ENCODE results near the gene FOXP4. TPM values are rescaled to one million over a fixed set of nuclear protein-coding genes. Genes with fewer than 3 reads are reported as not detected.
A peak's percentile ranks its signal among the peaks of the same experiment; 100 is the strongest.

Gene FOXP4
- total and polyA plus RNA-seq, 2 of the 13 experiments (the other 11 are each of a cell fraction or from before 2014, with no cell fraction given) = 11.0 to 12.4 TPM

DNA sequence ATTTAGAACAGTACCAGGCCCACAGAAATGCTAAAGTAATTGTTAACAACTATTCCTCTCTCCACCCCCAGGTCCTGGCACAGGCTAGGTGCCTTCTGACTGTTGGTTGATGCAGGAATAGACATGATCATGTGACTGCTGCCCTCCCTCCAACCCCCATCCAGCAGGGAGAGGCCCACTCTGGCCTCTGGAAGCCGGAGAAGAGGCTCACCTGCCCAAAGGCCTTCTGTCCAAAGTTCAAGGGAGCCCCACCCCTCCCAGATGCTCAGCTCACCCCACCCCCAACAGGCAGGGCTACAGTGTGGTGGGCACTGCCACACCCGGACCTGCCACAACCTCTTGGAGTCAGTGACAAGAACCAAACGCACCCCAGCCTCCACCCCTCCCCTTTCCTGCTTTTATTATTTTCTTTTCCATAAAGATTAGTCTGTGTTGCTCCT is 26.9 kb upstream of the FOXP4 start (continued):
- TF ChIP-seq, protein P1, sequence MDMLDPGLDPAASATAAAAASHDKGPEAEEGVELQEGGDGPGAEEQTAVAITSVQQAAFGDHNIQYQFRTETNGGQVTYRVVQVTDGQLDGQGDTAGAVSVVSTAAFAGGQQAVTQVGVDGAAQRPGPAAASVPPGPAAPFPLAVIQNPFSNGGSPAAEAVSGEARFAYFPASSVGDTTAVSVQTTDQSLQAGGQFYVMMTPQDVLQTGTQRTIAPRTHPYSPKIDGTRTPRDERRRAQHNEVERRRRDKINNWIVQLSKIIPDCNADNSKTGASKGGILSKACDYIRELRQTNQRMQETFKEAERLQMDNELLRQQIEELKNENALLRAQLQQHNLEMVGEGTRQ (IDR thresholded peaks at IDR 0.05; ENCODE audit: low read depth, low read length) = peak; percentile 74
- TF ChIP-seq, protein P1 (CRISPR knock-in tag; IDR thresholded peaks at IDR 0.05; ENCODE audit: borderline replicate concordance) = peak; percentile 78; the same call in 1 of the 2 replicates
- TF ChIP-seq AKAP8 (CRISPR knock-in tag; IDR thresholded peaks at IDR 0.05) (no peak), PRMT3 (CRISPR knock-in tag; IDR thresholded peaks at IDR 0.05; ENCODE audit: borderline replicate concordance, low read depth) (0 out of 2 replicates have a peak, but pooled peaks have one; percentile 27), HMG20B (CRISPR knock-in tag; conservative IDR thresholded peaks at IDR 0.05) (0 out of 2 replicates have a peak, but pooled peaks have one; percentile 35), ZSCAN9 (CRISPR knock-in tag; IDR thresholded peaks at IDR 0.05; ENCODE audit: borderline replicate concordance) (0 out of 2 replicates have a peak, but pooled peaks have one; percentile 42), ZNF75D (CRISPR knock-in tag; IDR thresholded peaks at IDR 0.05; ENCODE audit: borderline replicate concordance) (no peak), ZNF883 (CRISPR knock-in tag; IDR thresholded peaks at IDR 0.05; ENCODE audit: not compliant biosample characterization) (no peak), ZNF775 (CRISPR knock-in tag; IDR thresholded peaks at IDR 0.05; ENCODE audit: borderline replicate concordance) (no peak), RBFOX2 (IDR thresholded peaks at IDR 0.05; ENCODE audit: low read depth, low read length) (no peak), ZNF124 (CRISPR knock-in tag; IDR thresholded peaks at IDR 0.05) (no peak), GATAD1 (CRISPR knock-in tag; IDR thresholded peaks at IDR 0.05) (peak; percentile 17; the same call in 1 of the 2 replicates), RORA (CRISPR knock-in tag; IDR thresholded peaks at IDR 0.05) (no peak)
- TF ChIP-seq, protein P2, sequence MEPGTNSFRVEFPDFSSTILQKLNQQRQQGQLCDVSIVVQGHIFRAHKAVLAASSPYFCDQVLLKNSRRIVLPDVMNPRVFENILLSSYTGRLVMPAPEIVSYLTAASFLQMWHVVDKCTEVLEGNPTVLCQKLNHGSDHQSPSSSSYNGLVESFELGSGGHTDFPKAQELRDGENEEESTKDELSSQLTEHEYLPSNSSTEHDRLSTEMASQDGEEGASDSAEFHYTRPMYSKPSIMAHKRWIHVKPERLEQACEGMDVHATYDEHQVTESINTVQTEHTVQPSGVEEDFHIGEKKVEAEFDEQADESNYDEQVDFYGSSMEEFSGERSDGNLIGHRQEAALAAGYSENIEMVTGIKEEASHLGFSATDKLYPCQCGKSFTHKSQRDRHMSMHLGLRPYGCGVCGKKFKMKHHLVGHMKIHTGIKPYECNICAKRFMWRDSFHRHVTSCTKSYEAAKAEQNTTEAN (CRISPR knock-in tag; conservative IDR thresholded peaks at IDR 0.05) = no peak; the same call in 1 of the 2 replicates
- TF ChIP-seq, protein P3, sequence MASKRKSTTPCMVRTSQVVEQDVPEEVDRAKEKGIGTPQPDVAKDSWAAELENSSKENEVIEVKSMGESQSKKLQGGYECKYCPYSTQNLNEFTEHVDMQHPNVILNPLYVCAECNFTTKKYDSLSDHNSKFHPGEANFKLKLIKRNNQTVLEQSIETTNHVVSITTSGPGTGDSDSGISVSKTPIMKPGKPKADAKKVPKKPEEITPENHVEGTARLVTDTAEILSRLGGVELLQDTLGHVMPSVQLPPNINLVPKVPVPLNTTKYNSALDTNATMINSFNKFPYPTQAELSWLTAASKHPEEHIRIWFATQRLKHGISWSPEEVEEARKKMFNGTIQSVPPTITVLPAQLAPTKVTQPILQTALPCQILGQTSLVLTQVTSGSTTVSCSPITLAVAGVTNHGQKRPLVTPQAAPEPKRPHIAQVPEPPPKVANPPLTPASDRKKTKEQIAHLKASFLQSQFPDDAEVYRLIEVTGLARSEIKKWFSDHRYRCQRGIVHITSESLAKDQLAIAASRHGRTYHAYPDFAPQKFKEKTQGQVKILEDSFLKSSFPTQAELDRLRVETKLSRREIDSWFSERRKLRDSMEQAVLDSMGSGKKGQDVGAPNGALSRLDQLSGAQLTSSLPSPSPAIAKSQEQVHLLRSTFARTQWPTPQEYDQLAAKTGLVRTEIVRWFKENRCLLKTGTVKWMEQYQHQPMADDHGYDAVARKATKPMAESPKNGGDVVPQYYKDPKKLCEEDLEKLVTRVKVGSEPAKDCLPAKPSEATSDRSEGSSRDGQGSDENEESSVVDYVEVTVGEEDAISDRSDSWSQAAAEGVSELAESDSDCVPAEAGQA (IDR thresholded peaks at IDR 0.05; ENCODE audit: low read depth) = no peak
- TF ChIP-seq, protein P3 (CRISPR knock-in tag; IDR thresholded peaks at IDR 0.05; ENCODE audit: borderline replicate concordance) = no peak; the same call in 1 of the 2 replicates
- TF ChIP-seq, protein P4, sequence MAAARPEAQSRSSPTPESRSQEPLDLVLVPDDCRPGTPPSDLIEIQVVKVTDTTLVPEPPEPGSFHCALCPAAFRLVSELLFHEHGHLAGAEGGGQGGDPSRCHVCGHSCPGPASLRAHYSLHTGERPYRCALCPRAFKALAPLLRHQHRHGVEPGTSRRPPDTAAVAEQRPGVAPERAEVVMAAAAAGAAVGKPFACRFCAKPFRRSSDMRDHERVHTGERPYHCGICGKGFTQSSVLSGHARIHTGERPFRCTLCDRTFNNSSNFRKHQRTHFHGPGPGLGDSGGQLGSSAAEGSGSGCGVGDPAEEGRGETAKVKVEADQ (CRISPR knock-in tag; IDR thresholded peaks at IDR 0.05; ENCODE audit: borderline replicate concordance) = peak; percentile 58; the same call in 1 of the 2 replicates

Data from HepG2 (cell line).